NB4 (cell line): ENCODE measurements around the gene DDRGK1.

Experiments
- MYC ChIP-seq: IDR thresholded peaks from 2 replicates; pipeline ENCODE4 v1.6.1; 2011; ENCODE audit warnings: low read depth, low read length
- POLR2A ChIP-seq: IDR thresholded peaks from 2 replicates; pipeline ENCODE4 v1.6.1; 2011; ENCODE audit warnings: mild to moderate bottlenecking; ENCODE audit not compliant: insufficient read length; ENCODE audit errors: extremely low read depth
- TF ChIP-seq, protein P1 (sequence below): IDR thresholded peaks from one replicate; pipeline ENCODE4 v1.5.1; 2012; ENCODE audit warnings: low read depth, low read length
- TF ChIP-seq, protein P2 (sequence below): IDR thresholded peaks from 2 replicates; pipeline ENCODE4 v1.6.1; 2011; ENCODE audit warnings: low read depth, low read length

DNA sequence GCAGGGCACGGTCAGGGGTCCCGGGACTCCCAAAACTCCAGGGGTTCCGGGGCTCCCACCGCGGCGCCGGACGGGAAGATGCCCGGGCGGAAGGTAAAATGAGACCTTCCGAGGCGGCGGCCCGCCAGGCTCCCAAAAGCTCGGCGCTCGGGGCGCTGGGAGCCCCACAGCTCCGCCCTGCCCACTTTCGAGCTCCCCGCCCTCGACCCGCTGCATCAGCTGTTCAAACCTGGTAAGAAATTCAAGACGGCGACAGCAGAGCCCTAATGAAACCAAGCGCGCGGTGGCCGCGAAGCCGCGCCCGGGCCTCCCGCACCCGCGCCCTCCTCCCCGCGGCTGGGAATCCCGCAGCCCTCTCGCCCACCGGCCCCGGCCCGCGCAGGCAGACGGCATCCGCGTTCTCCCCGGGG lies 34.1 kb upstream of the DDRGK1 start:
- TF ChIP-seq, protein P1, sequence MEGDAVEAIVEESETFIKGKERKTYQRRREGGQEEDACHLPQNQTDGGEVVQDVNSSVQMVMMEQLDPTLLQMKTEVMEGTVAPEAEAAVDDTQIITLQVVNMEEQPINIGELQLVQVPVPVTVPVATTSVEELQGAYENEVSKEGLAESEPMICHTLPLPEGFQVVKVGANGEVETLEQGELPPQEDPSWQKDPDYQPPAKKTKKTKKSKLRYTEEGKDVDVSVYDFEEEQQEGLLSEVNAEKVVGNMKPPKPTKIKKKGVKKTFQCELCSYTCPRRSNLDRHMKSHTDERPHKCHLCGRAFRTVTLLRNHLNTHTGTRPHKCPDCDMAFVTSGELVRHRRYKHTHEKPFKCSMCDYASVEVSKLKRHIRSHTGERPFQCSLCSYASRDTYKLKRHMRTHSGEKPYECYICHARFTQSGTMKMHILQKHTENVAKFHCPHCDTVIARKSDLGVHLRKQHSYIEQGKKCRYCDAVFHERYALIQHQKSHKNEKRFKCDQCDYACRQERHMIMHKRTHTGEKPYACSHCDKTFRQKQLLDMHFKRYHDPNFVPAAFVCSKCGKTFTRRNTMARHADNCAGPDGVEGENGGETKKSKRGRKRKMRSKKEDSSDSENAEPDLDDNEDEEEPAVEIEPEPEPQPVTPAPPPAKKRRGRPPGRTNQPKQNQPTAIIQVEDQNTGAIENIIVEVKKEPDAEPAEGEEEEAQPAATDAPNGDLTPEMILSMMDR: no peak
- no peak for TF ChIP-seq MYC
- no peak for TF ChIP-seq POLR2A
- TF ChIP-seq, protein P2, sequence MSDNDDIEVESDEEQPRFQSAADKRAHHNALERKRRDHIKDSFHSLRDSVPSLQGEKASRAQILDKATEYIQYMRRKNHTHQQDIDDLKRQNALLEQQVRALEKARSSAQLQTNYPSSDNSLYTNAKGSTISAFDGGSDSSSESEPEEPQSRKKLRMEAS: no peak
